OCI-LY1 (cell line): ENCODE data around the gene ANO2.

Experiments
- EZH2 ChIP-seq: fragments of 200-600 bp; sonication (generic), shearing (Covaris generic); IDR thresholded peaks from 2 replicates; pipeline ENCODE4 v1.8.0; 2017; ENCODE audit warnings: borderline replicate concordance, mixed run types, mild to moderate bottlenecking, antibody characterized with exemption, low read length, moderate library complexity, mixed read lengths
- TF ChIP-seq, protein P1 (sequence below): fragments of 200-600 bp; sonication (generic), shearing (Covaris generic); IDR thresholded peaks from 2 replicates; pipeline ENCODE4 v1.5.1; 2017; ENCODE audit warnings: mild to moderate bottlenecking, antibody characterized with exemption, low read length, moderate library complexity, mixed read lengths

DNA sequence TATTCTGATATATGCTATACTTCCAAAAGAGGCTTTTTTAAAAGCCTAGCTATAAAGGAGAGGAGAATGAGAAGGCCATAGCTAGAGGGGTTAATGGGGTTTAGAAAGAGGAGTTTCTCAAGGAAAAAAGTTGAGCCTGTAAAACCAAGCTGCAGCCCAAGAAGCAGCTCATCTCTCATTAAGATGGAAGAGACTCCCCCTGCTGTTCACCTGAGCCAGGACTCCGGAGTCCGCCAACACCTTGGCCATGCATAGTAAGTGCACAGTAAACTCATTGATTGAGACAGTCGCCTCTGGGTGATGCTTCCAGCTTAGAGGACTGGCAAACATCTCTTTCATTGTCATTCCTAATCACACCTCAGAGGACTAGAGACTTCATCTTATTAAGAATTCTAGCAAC is 46.2 kb downstream of the ANO2 start:
- TF ChIP-seq, protein P1, sequence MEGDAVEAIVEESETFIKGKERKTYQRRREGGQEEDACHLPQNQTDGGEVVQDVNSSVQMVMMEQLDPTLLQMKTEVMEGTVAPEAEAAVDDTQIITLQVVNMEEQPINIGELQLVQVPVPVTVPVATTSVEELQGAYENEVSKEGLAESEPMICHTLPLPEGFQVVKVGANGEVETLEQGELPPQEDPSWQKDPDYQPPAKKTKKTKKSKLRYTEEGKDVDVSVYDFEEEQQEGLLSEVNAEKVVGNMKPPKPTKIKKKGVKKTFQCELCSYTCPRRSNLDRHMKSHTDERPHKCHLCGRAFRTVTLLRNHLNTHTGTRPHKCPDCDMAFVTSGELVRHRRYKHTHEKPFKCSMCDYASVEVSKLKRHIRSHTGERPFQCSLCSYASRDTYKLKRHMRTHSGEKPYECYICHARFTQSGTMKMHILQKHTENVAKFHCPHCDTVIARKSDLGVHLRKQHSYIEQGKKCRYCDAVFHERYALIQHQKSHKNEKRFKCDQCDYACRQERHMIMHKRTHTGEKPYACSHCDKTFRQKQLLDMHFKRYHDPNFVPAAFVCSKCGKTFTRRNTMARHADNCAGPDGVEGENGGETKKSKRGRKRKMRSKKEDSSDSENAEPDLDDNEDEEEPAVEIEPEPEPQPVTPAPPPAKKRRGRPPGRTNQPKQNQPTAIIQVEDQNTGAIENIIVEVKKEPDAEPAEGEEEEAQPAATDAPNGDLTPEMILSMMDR = peak; percentile 34
- TF ChIP-seq EZH2 = no peak
